K562 (cell line): ENCODE measurements around the gene MTSS2. TPM values are rescaled to one million over a fixed set of nuclear protein-coding genes. Genes with fewer than 3 reads are reported as not detected.

ENCODE experiments used
- FOXA3 ChIP-seq, 2 experiments: fragments of 450-650 bp in 1 of 2; sonication (generic) in 1 of 2; formaldehyde crosslinking; IDR thresholded peaks in 1 of 2; conservative IDR thresholded peaks in 1 of 2; 2 replicates each; pipeline versions ENCODE4 v1.4.0 to v1.8.0; 2020 to 2022; ENCODE audit warnings: mild to moderate bottlenecking in 2 of 2, missing genetic modification reagents in 1 of 2
- IRF2 ChIP-seq: sonication (generic); formaldehyde crosslinking; IDR thresholded peaks from 2 replicates; pipeline ENCODE4 v1.8.1; 2022; ENCODE audit warnings: mild to moderate bottlenecking, missing genetic modification reagents
- KDM1A ChIP-seq, 2 experiments: fragments of 450-650 bp; IDR thresholded peaks; 2 replicates each; pipeline ENCODE4 v1.6.1; 2016; ENCODE audit warnings: mild to moderate bottlenecking in 2 of 2
- MCM7 ChIP-seq, 2 experiments: fragments of 450-650 bp; IDR thresholded peaks; 2 replicates each; pipeline ENCODE4 v1.6.1; 2016 to 2018
- MITF ChIP-seq: IDR thresholded peaks from 2 replicates; pipeline ENCODE4 v1.6.1; 2014; ENCODE audit warnings: antibody characterized with exemption
- MXI1 ChIP-seq: IDR thresholded peaks from 2 replicates; pipeline ENCODE4 v1.6.1; 2011; ENCODE audit warnings: low read depth, mild to moderate bottlenecking, improper control_type of control experiment, low read length
- PKNOX1 ChIP-seq: fragments of 450-650 bp; IDR thresholded peaks from 2 replicates; pipeline ENCODE4 v1.6.1; 2016
- POLR2AphosphoS5 ChIP-seq: IDR thresholded peaks from 2 replicates; pipeline ENCODE4 v1.6.1; 2011; ENCODE audit warnings: mild to moderate bottlenecking, low read depth, low read length, moderate library complexity; ENCODE audit not compliant: control insufficient read depth, insufficient read depth
- RBM17 ChIP-seq: fragments of 200-400 bp; formaldehyde crosslinking; IDR thresholded peaks from 2 replicates; pipeline ENCODE4 v1.6.1; 2017; ENCODE audit warnings: low read depth, mild to moderate bottlenecking, low read length, borderline replicate concordance
- SMARCA4 ChIP-seq: fragments of 450-650 bp; IDR thresholded peaks from 2 replicates; pipeline ENCODE4 v1.6.1; 2016
- SOX6 ChIP-seq: fragments of 450-650 bp; IDR thresholded peaks from 2 replicates; pipeline ENCODE4 v1.6.1; 2014; ENCODE audit warnings: mild to moderate bottlenecking
- TGIF2 ChIP-seq: sonication (generic); formaldehyde crosslinking; IDR thresholded peaks from 2 replicates; pipeline ENCODE4 v1.8.1; 2022; ENCODE audit warnings: mild to moderate bottlenecking, missing genetic modification reagents, moderate library complexity
- ZNF707 ChIP-seq: fragments of 250-450 bp; sonication (Bioruptor Pico); conservative IDR thresholded peaks from 2 replicates; pipeline ENCODE4 v1.8.0; 2022; ENCODE audit warnings: inconsistent platforms, mild to moderate bottlenecking, moderate library complexity
- polyA plus RNA-seq, 8 experiments: library from polyadenylated mRNA; depleted of rRNA in 4 of 8; stranded (reverse) in 5 of 8; unstranded in 3 of 8; fragments of >200 nt; fragmentation: Nextera tagmentation in 2 of 8; fragmentation: Illumina TruSeq in 1 of 8; extraction: Ambion mirVana in 2 of 8; extraction: Trizol in 1 of 8; gene quantifications; 2 replicates each; pipeline versions ENCODE4 v1.2.1 to v1.2.3, GENCODE V29; 2011 to 2014; ENCODE audit warnings: inconsistent platforms in 1 of 8, missing spikeins in 1 of 8
- total RNA-seq, 7 experiments: library from RNA; depleted of rRNA in 6 of 7; stranded (reverse); fragments of >200 nt in 6 of 7; fragmentation: Illumina TruSeq in 2 of 7; extraction: Trizol in 2 of 7; gene quantifications; 2 replicates each; pipeline versions ENCODE4 v1.2.1 to v1.2.3, GENCODE V29; 2011 to 2021; ENCODE audit warnings: low replicate concordance in 1 of 7
- TF ChIP-seq, protein P1 (sequence below): fragments of 450-650 bp; IDR thresholded peaks from 2 replicates; pipeline ENCODE4 v1.6.1; 2016; ENCODE audit warnings: low read depth
- TF ChIP-seq, protein P2 (sequence below), 3 experiments: IDR thresholded peaks in 2 of 3; conservative IDR thresholded peaks in 1 of 3; 2 replicates each; pipeline ENCODE4 v1.5.1; 2011 to 2012; ENCODE audit warnings: low read length in 3 of 3, mild to moderate bottlenecking in 3 of 3, control low read depth in 2 of 3, improper control_type of control experiment in 1 of 3, inconsistent platforms in 1 of 3, low read depth in 1 of 3, mixed read lengths in 1 of 3, moderate library complexity in 1 of 3; ENCODE audit not compliant: insufficient read depth in 2 of 3

Gene MTSS2
- total and polyA plus RNA-seq, 9 of the 15 experiments (the other 6 are each of a cell fraction or from before 2014, with no cell fraction given), result 0.11 to 60.3 (median 16.9) TPM

DNA sequence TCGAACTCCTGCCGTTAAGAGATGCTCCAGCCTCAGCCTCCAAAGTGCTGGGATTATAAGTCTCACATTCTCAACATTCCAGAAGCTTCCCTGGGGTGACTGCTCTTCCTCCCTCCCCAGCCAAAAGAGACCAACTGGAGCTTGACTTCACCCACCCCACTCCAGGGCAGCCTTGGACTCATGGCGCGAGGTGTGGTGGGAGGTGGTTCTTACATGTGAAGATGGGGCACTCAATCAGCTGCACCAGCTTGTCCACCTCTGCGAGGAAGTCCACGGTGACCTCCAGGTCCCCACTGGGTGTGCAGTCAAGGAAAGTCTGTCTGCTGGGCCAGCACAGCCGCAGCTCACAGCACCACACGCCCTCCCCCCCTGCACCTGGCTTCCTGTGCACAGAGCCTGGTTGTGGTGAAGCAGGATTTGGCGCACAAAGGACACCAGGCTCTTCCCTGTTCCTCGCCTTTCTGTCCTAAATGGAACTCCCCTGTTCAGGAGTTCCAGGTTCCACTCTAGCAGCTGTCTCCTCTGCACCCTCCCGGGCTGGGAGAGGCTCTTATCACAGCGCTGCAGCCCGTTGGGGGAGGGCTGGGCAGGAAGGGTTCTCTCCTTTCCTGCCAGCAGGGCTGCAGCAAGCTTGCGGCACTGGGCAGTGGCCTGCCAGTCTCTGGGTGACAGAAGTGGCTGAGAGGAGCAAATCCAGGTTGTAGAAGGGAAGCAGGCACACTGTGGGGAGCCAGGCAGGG lies 9.6 kb upstream of the MTSS2 start (continued):
- TF ChIP-seq, protein P1, sequence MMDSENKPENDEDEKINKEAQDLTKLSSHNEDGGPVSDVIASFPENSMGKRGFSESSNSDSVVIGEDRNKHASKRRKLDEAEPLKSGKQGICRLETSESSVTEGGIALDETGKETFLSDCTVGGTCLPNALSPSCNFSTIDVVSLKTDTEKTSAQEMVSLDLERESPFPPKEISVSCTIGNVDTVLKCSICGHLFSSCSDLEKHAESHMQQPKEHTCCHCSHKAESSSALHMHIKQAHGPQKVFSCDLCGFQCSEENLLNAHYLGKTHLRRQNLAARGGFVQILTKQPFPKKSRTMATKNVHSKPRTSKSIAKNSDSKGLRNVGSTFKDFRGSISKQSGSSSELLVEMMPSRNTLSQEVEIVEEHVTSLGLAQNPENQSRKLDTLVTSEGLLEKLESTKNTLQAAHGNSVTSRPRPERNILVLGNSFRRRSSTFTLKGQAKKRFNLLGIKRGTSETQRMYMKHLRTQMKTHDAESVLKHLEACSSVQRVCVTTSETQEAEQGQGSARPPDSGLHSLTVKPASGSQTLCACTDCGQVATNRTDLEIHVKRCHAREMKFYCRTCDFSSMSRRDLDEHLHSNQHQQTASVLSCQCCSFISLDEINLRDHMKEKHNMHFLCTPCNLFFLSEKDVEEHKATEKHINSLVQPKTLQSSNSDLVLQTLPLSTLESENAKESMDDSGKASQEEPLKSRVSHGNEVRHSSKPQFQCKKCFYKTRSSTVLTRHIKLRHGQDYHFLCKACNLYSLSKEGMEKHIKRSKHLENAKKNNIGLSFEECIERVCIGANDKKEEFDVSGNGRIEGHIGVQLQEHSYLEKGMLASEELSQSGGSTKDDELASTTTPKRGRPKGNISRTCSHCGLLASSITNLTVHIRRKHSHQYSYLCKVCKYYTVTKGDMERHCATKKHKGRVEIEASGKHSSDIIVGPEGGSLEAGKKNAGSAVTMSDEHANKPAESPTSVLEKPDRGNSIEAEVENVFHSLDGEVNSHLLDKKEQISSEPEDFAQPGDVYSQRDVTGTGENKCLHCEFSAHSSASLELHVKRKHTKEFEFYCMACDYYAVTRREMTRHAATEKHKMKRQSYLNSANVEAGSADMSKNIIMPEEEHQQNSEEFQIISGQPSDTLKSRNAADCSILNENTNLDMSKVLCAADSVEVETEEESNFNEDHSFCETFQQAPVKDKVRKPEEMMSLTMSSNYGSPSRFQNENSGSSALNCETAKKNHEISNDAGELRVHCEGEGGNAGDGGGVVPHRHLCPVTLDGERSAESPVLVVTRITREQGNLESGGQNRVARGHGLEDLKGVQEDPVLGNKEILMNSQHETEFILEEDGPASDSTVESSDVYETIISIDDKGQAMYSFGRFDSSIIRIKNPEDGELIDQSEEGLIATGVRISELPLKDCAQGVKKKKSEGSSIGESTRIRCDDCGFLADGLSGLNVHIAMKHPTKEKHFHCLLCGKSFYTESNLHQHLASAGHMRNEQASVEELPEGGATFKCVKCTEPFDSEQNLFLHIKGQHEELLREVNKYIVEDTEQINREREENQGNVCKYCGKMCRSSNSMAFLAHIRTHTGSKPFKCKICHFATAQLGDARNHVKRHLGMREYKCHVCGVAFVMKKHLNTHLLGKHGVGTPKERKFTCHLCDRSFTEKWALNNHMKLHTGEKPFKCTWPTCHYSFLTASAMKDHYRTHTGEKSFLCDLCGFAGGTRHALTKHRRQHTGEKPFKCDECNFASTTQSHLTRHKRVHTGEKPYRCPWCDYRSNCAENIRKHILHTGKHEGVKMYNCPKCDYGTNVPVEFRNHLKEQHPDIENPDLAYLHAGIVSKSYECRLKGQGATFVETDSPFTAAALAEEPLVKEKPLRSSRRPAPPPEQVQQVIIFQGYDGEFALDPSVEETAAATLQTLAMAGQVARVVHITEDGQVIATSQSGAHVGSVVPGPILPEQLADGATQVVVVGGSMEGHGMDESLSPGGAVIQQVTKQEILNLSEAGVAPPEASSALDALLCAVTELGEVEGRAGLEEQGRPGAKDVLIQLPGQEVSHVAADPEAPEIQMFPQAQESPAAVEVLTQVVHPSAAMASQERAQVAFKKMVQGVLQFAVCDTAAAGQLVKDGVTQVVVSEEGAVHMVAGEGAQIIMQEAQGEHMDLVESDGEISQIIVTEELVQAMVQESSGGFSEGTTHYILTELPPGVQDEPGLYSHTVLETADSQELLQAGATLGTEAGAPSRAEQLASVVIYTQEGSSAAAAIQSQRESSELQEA, result no peak
- TF ChIP-seq MCM7 (IDR thresholded peaks at IDR 0.05), result no peak
- no peak for TF ChIP-seq RBM17
- TF ChIP-seq, protein P2, sequence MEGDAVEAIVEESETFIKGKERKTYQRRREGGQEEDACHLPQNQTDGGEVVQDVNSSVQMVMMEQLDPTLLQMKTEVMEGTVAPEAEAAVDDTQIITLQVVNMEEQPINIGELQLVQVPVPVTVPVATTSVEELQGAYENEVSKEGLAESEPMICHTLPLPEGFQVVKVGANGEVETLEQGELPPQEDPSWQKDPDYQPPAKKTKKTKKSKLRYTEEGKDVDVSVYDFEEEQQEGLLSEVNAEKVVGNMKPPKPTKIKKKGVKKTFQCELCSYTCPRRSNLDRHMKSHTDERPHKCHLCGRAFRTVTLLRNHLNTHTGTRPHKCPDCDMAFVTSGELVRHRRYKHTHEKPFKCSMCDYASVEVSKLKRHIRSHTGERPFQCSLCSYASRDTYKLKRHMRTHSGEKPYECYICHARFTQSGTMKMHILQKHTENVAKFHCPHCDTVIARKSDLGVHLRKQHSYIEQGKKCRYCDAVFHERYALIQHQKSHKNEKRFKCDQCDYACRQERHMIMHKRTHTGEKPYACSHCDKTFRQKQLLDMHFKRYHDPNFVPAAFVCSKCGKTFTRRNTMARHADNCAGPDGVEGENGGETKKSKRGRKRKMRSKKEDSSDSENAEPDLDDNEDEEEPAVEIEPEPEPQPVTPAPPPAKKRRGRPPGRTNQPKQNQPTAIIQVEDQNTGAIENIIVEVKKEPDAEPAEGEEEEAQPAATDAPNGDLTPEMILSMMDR (IDR thresholded peaks at IDR 0.05 in 2 of 3, conservative IDR thresholded peaks at IDR 0.05 in 1 of 3; ENCODE audit: insufficient read depth in 2 of 3, low read depth in 1 of 3, low read length in 3 of 3), result peak in 2 of 3 experiments; percentile 24 to 26; a peak in 2 of 6 replicates
- TF ChIP-seq FOXA3 (CRISPR knock-in tag; conservative IDR thresholded peaks at IDR 0.05 in 1 of 2, IDR thresholded peaks at IDR 0.05 in 1 of 2), result 0 out of 4 replicates have a peak, but pooled peaks of 1 of the 2 experiments have one; percentile 57
- TF ChIP-seq SOX6, result peak; percentile 82
- 0 out of 2 replicates have a peak, but pooled peaks have one; percentile 7 for TF ChIP-seq PKNOX1
- TF ChIP-seq SMARCA4, result peak; percentile 96
- no peak for TF ChIP-seq ZNF707
- TF ChIP-seq MITF, result no peak; the same call in 1 of the 2 replicates
- TF ChIP-seq POLR2AphosphoS5, result peak; percentile 94
- peak; percentile 20; the same call in 1 of the 2 replicates for TF ChIP-seq MXI1
- no peak for TF ChIP-seq IRF2 (CRISPR knock-in tag)
- TF ChIP-seq TGIF2 (CRISPR knock-in tag), result no peak
- peak in 1 of 2 experiments; percentile 78; a peak in 2 of 4 replicates for TF ChIP-seq KDM1A (IDR thresholded peaks at IDR 0.05)
